ENCODE measurements around the gene NR6A1. TPM values are rescaled to one million over a fixed set of nuclear protein-coding genes. Genes with fewer than 3 reads are reported as not detected.

Gene NR6A1
- total RNA-seq, 4 donors from 2014 or later, result 9.7 to 14.6 (median 12.5) TPM

DNA sequence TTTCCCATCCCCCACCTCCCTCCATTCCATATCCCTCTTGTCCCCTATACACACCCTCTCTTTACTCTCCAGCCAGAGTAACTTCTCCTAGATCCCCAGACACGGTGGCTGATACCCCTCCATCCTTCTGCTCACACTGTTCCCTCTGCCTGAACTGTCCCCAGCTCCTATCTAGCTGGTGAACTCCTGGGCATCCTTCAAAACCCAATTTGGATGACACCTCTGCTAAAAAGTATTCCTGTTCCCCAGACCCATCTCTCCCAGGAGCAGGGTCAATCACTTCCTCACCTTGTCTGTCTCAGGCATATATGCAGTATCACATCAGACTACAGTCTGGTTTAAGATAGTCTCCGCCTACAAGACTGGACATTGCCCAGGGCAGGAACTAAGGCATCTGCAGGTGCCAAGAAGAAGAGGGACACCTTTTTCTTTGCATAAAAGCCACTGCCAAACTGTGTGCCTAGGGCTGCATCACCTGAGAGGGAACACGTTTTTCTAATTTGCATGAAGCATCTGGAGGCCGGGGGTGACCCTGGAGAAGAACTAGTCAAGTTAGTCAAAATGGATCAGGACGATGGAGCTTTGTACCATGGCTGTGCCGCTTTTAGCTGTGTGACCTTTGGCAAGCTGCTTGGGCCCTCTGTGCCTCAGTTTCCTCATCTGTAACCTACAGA, 291.0 kb downstream of the NR6A1 start:
- H3K4me3 ChIP-seq, result no peak overlapping the region
- intact Hi-C loops (cut with DNase I; ENCODE audit: low total_unique reads), result no loop called here
- peaks cover 0 to 11% (median 8%) of the 10 kb centered on the region in 4 donors for H3K4me1 ChIP-seq
- no peaks in the 10 kb centered on the region for H3K36me3 ChIP-seq
- H3K27ac ChIP-seq, result no peak overlapping the region
- peaks cover 76% of the 10 kb centered on the region for H3K27me3 ChIP-seq
- no peak for DNase-seq
- H3K9me3 ChIP-seq, result no peaks in the 10 kb centered on the region
- 40 to 55% methylated on average over 1 to 6 of the region's 6 CpGs for WGBS, 2 donors (ENCODE audit: low coverage in 1 of 2)
- TF ChIP-seq EP300 (IDR thresholded peaks at IDR 0.05; ENCODE audit: low read depth) (no peak), POLR2AphosphoS5 (IDR thresholded peaks at IDR 0.05) (no peak), CTCF (IDR thresholded peaks at IDR 0.05) (no peak), POLR2A (IDR thresholded peaks at IDR 0.05) (no peak)
- in situ Hi-C loops (cut with MboI; ENCODE audit: low pct_ligation_motif_present in 1 of 4, low pct_unique_long_range_greater_than_20kb in 1 of 4, low sequenced_read_pairs in 3 of 4), result no loop called here

DNA sequence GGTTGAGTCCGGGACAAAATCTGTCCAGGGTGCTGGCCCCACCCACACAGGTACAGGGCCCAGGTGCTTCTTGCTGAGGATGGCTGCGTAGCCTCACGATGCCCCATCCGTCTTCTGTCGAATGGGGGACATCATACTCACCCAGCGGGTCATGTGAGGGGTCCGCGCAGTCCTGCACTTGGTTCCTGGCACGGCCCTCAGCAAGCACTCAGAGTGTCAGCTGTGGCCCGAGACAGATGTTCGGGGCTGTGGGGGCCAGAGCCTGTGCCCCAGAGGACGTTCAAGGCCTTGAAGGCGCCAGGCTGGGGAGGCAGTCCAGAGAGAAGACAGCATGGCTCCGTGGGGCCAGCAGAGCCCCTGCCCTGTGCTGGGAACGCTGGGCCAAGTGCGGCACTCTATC, 291.7 kb downstream of the NR6A1 start:
- 87% methylated on average over 16 of the region's 16 CpGs; no CpG with 5 or more reads in 1 of the 2 donors for WGBS, 2 donors (ENCODE audit: low coverage in 1 of 2)
- H3K4me3 ChIP-seq, result no peak overlapping the region
- TF ChIP-seq POLR2AphosphoS5 (IDR thresholded peaks at IDR 0.05), result no peak
- TF ChIP-seq CTCF (IDR thresholded peaks at IDR 0.05), result no peak
- TF ChIP-seq POLR2A (IDR thresholded peaks at IDR 0.05), result no peak
- TF ChIP-seq EP300 (IDR thresholded peaks at IDR 0.05; ENCODE audit: low read depth), result no peak
- DNase-seq, result no peak
- peaks cover 0 to 11% (median 8%) of the 10 kb centered on the region in 4 donors for H3K4me1 ChIP-seq
- peaks cover 72% of the 10 kb centered on the region for H3K27me3 ChIP-seq
- no peaks in the 10 kb centered on the region for H3K36me3 ChIP-seq
- intact Hi-C loops (cut with DNase I; ENCODE audit: low total_unique reads), result no loop called here
- H3K27ac ChIP-seq, result no peak overlapping the region
- in situ Hi-C loops (cut with MboI; ENCODE audit: low pct_ligation_motif_present in 1 of 4, low pct_unique_long_range_greater_than_20kb in 1 of 4, low sequenced_read_pairs in 3 of 4), result no loop called here
- H3K9me3 ChIP-seq, result no peaks in the 10 kb centered on the region

DNA sequence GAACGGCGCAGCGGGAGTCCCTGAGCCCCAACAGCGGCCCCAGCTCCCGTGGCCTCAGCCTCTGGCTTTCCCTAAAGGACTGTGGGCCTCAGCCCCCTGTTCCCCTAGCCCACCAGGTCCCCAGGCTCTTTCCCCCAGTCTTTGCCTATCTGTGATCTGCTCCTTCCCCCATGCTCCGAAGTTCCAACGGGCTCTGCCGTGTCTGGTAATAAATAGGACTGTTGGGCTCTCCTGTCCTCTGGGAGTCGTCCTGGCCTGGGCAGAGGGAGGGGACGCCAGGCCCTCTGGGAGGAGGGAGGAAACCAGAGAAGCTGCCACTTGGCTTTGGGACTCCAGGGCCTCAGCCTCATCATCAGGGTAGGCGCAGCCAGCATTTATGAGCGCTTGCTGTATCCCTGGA, 292.8 kb downstream of the NR6A1 start:
- in situ Hi-C loops (cut with MboI; ENCODE audit: low pct_ligation_motif_present in 1 of 4, low pct_unique_long_range_greater_than_20kb in 1 of 4, low sequenced_read_pairs in 3 of 4) (no loop called here), intact Hi-C loops (cut with DNase I; ENCODE audit: low total_unique reads) (no loop called here)
- Histone ChIP-seq H3K4me1 (peaks cover 0 to 11% (median 8%) of the 10 kb centered on the region in 4 donors), H3K27me3 (peaks cover 69% of the 10 kb centered on the region), H3K36me3 (no peaks in the 10 kb centered on the region), H3K9me3 (no peaks in the 10 kb centered on the region), H3K4me3 (no peak overlapping the region), H3K27ac (no peak overlapping the region)
- no peak for TF ChIP-seq POLR2A (IDR thresholded peaks at IDR 0.05)
- TF ChIP-seq CTCF (IDR thresholded peaks at IDR 0.05), result no peak
- TF ChIP-seq EP300 (IDR thresholded peaks at IDR 0.05; ENCODE audit: low read depth), result no peak
- no peak for TF ChIP-seq POLR2AphosphoS5 (IDR thresholded peaks at IDR 0.05)
- whole genome bisulfite sequencing, 2 donors (ENCODE audit: low coverage in 1 of 2), result 62% methylated on average over 12 of the region's 12 CpGs; no CpG with 5 or more reads in 1 of the 2 donors
- DNase-seq, result no peak

- Histone ChIP-seq H3K36me3 (no peaks in the 10 kb centered on the region), H3K27me3 (peaks cover 69% of the 10 kb centered on the region), H3K9me3 (no peaks in the 10 kb centered on the region), H3K4me1 (peaks cover 0 to 11% (median 8%) of the 10 kb centered on the region in 4 donors), H3K27ac (no peak overlapping the region), H3K4me3 (peak overlapping the region in 2 of 4 donors; percentile 6 to 38)
- in situ Hi-C loops (cut with MboI; ENCODE audit: low pct_ligation_motif_present in 1 of 4, low pct_unique_long_range_greater_than_20kb in 1 of 4, low sequenced_read_pairs in 3 of 4) (no loop called here), intact Hi-C loops (cut with DNase I; ENCODE audit: low total_unique reads) (no loop called here)
- no peak for TF ChIP-seq EP300 (IDR thresholded peaks at IDR 0.05; ENCODE audit: low read depth)
- no peak for TF ChIP-seq POLR2AphosphoS5 (IDR thresholded peaks at IDR 0.05)
- TF ChIP-seq CTCF (IDR thresholded peaks at IDR 0.05), result no peak
- no peak for TF ChIP-seq POLR2A (IDR thresholded peaks at IDR 0.05)
- WGBS, 2 donors (ENCODE audit: low coverage in 1 of 2), result 27% methylated on average over 3 of the region's 53 CpGs; no CpG with 5 or more reads in 1 of the 2 donors
- DNase-seq, result no peak
Measured at GRCh38 chr9:124477648-124478285, 293.3 kb downstream of the NR6A1 start.
